ENCODE measurements around the gene VPS45.

GRCh38 chr1:150182247-150182646, 114.7 kb downstream of the VPS45 start:
- no peak for TF ChIP-seq CTCF (IDR thresholded peaks at IDR 0.05)
- TF ChIP-seq POLR2A (IDR thresholded peaks at IDR 0.05), result no peak
